ENCODE results near the gene GARNL3. TPM values are rescaled to one million over a fixed set of nuclear protein-coding genes. Genes with fewer than 3 reads are reported as not detected.

Gene GARNL3
- total RNA-seq, 1 donor from 2014 or later = 8.0 TPM

DNA sequence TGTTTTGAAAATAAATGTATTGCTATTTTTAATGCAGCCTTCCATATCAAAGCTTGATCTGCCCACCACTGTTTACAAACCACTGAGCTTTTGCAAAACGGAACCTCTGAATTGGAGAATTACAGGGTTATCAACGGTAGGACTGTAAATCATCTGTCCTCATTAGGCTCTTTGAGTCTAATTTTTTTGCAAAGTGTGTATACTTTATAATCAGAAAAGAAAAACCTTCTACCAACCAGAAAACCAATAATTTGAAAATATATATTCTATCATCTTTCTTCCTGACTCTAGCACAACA lies 125.6 kb downstream of the GARNL3 start:
- DNase-seq = no peak
- Histone ChIP-seq H3K4me3 (no peak overlapping the region), H3K27me3 (no peaks in the 10 kb centered on the region), H3K9me3 (no peaks in the 10 kb centered on the region), H3K36me3 (no peaks in the 10 kb centered on the region), H3K4me1 (no peaks in the 10 kb centered on the region), H3K27ac (no peak overlapping the region)
- intact Hi-C loops (cut with DNase I) = loop anchor here (10.0 kb wide), 1 partner anchor 175 kb away; no protein-coding TSS in a partner anchor
- ATAC-seq = no peak
- TF ChIP-seq, protein P1, sequence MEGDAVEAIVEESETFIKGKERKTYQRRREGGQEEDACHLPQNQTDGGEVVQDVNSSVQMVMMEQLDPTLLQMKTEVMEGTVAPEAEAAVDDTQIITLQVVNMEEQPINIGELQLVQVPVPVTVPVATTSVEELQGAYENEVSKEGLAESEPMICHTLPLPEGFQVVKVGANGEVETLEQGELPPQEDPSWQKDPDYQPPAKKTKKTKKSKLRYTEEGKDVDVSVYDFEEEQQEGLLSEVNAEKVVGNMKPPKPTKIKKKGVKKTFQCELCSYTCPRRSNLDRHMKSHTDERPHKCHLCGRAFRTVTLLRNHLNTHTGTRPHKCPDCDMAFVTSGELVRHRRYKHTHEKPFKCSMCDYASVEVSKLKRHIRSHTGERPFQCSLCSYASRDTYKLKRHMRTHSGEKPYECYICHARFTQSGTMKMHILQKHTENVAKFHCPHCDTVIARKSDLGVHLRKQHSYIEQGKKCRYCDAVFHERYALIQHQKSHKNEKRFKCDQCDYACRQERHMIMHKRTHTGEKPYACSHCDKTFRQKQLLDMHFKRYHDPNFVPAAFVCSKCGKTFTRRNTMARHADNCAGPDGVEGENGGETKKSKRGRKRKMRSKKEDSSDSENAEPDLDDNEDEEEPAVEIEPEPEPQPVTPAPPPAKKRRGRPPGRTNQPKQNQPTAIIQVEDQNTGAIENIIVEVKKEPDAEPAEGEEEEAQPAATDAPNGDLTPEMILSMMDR (IDR thresholded peaks at IDR 0.05) = no peak

DNA sequence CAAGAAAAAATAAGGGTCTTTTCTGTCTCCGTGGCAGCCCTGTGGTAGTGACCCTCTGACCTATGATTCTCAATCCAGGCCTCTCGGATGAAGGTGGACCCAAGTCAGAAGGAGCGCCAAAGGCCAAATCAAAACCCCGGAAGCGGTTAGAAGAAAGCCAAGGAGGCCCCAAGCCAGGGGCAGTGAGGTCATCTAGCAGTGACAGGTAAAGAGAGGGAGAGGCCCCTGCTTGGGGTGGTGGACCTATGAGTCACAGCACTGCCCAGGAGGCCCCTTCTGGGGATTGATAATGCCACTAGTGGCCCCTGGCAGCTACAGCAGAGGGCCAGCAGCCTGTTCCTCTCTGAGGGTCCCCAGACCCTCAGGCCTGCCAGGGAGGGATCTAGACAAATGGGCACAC lies 126.0 kb downstream of the GARNL3 start:
- Histone ChIP-seq H3K4me3 (no peak overlapping the region), H3K27me3 (no peaks in the 10 kb centered on the region), H3K4me1 (no peaks in the 10 kb centered on the region), H3K36me3 (no peaks in the 10 kb centered on the region), H3K9me3 (no peaks in the 10 kb centered on the region), H3K27ac (no peak overlapping the region)
- intact Hi-C loops (cut with DNase I) = loop anchor here (10.0 kb wide), 1 partner anchor 176 kb away; no protein-coding TSS in a partner anchor
- peak; percentile 39 for DNase-seq
- ATAC-seq = no peak
- TF ChIP-seq, protein P1 (IDR thresholded peaks at IDR 0.05) = no peak

DNA sequence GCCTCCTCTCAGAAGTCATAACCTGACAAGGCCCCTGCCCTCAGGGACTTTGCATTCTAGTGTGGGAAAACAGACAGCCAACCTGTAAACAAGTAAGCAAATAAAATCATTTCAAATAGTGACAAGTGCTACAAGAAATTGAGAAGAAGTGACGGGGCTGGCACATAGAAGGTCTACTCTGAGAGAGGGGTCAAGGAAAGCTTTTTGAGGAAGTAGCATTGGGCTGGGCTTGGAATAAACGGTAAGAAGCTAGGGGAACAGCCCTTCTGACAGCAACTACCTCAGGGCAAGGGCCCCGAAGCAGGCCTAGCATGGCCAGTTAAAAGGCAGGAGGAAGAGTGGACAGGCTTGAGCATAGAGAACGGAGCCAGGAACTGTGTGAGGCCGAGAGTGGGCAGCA lies 127.6 kb downstream of the GARNL3 start:
- ATAC-seq = no peak
- intact Hi-C loops (cut with DNase I) = loop anchor here (10.0 kb wide), 1 partner anchor 177 kb away; no protein-coding TSS in a partner anchor
- Histone ChIP-seq H3K4me1 (peaks cover 5% of the 10 kb centered on the region), H3K36me3 (no peaks in the 10 kb centered on the region), H3K4me3 (no peak overlapping the region), H3K27me3 (no peaks in the 10 kb centered on the region), H3K9me3 (no peaks in the 10 kb centered on the region), H3K27ac (no peak overlapping the region)
- TF ChIP-seq, protein P1 (IDR thresholded peaks at IDR 0.05) = no peak
- no peak for DNase-seq

DNA sequence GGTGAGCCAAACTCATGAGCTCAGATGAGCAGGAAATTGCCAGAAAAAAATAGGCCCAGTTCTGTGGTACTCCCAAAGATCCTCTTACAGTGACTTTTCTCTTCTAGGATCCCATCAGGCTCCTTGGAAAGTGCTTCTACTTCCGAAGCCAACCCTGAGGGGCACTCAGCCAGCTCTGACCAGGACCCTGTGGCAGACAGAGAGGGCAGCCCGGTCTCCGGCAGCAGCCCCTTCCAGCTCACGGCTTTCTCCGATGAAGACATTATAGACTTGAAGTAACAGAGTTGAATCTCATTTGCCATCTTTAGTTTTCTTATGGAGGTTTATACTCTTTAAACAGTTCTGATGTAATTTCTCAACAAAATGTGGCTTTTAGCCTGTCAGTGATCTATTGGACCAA lies 128.4 kb downstream of the GARNL3 start:
- Histone ChIP-seq H3K4me3 (no peak overlapping the region), H3K36me3 (no peaks in the 10 kb centered on the region), H3K4me1 (peaks cover 7% of the 10 kb centered on the region), H3K27me3 (no peaks in the 10 kb centered on the region), H3K27ac (no peak overlapping the region), H3K9me3 (no peaks in the 10 kb centered on the region)
- TF ChIP-seq, protein P1 (IDR thresholded peaks at IDR 0.05) = no peak
- no peak for ATAC-seq
- DNase-seq = peak; percentile 46
- intact Hi-C loops (cut with DNase I) = loop anchor here (10.0 kb wide), 1 partner anchor 178 kb away; no protein-coding TSS in a partner anchor

DNA sequence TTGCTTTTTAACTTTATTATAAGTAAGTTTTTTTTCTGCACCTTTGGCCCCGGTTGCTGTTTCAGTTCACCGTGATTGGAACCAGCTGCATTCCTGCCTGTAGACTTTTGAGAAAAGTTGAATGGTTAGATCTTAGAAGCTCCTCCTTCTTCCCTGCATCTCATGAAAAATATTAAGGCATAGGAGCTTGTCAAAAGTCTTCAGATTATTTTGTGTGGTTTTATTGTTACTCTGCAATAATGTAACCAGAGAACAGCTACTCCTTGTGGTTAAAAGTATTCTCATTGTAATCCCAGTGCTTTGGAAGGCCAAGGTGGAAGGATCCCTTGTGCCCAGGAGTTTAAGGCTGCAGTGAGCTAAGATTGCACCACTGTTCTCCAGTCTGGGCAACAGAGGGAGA lies 129.1 kb downstream of the GARNL3 start:
- intact Hi-C loops (cut with DNase I) = loop anchor here (10.0 kb wide), 1 partner anchor 179 kb away; no protein-coding TSS in a partner anchor
- TF ChIP-seq, protein P1 (IDR thresholded peaks at IDR 0.05) = no peak
- Histone ChIP-seq H3K4me3 (no peak overlapping the region), H3K27ac (no peak overlapping the region), H3K9me3 (no peaks in the 10 kb centered on the region), H3K27me3 (no peaks in the 10 kb centered on the region), H3K36me3 (no peaks in the 10 kb centered on the region), H3K4me1 (peaks cover 14% of the 10 kb centered on the region)
- no peak for ATAC-seq
- no peak for DNase-seq
